ENCODE results near the gene TMEM9.

DNA sequence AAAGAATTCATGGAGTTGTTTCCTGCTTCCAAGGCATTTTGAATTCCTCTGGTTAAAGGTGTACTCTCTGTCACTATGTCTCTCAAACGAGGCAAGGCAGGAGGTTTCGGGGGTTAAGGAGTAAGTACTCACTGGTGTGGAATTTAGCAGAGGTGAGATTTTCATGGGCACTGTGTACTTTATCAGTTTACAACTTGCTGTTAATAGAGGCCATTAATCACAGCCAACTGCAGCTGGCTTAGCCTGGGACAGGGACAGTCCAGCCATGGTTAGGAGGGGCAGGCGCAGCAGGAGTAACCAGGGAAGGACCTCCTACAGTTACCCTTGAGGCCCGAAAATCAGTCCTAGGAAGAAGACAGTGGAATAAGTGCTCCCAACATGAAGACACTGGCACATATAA is 18.1 kb upstream of the TMEM9 start:
- TF ChIP-seq YY1 (IDR thresholded peaks at IDR 0.05; ENCODE audit: low read depth) (no peak), EGR1 (IDR thresholded peaks at IDR 0.05) (no peak)

Measured in Ishikawa (cell line).